B cell (primary cell): Measurements from ENCODE around the gene BMP10. TPM values are rescaled to one million over a fixed set of nuclear protein-coding genes. Genes with fewer than 3 reads are reported as not detected.

Experiments used
- ATAC-seq: fragments of 200-7000 bp; cut with Tn5 transposase; one replicate; pipeline ENCODE4 v1.10.0; 2021; ENCODE audit warnings: low read depth, mild to moderate bottlenecking, moderate number of reproducible peaks, moderate library complexity
- CTCF ChIA-PET: fragments of 350-600 bp; sonication (Branson Sonifier 250); formaldehyde crosslinking; loops from one replicate; lab custom pipeline; 2021; ENCODE audit warnings: antibody characterized with exemption, inconsistent platforms; lab: Charles Lee
- POLR2A ChIA-PET: fragments of 350-600 bp; sonication (Branson Sonifier 250); formaldehyde crosslinking; loops from one replicate; lab custom pipeline; 2021; ENCODE audit warnings: antibody characterized with exemption; lab: Charles Lee
- DNase-seq: peaks from one replicate; pipeline ENCODE4 v3.0.0; 2013
- H2AFZ ChIP-seq: 2 replicates; pipeline ENCODE4 v1.6.1; 2012; ENCODE audit warnings: mild to moderate bottlenecking, low read depth, low read length; ENCODE audit not compliant: insufficient read depth, poor library complexity, severe bottlenecking
- H3K27ac ChIP-seq, 2 donors: 1 replicate in 1 of 2; 2 replicates in 1 of 2; pipeline ENCODE4 v1.5.1; 2012 to 2013; ENCODE audit warnings: low read length in 2 of 2, mild to moderate bottlenecking in 2 of 2, moderate library complexity in 1 of 2
- H3K27me3 ChIP-seq, 4 experiments: fragments of 200-600 bp in 1 of 4; sonication (generic) in 1 of 4; replicated peaks in 1 of 4; 1 replicate in 2 of 4; 2 replicates in 2 of 4; pipeline versions ENCODE4 v1.6.1 to v1.7.0; 2013 to 2016; ENCODE audit warnings: low read length in 3 of 4, mild to moderate bottlenecking in 2 of 4, mixed read lengths in 1 of 4, moderate library complexity in 1 of 4; ENCODE audit not compliant: insufficient read depth in 4 of 4, control insufficient read depth in 3 of 4; ENCODE audit errors: control extremely low read depth in 1 of 4
- H3K36me3 ChIP-seq, 2 experiments: replicated peaks in 1 of 2; 1 replicate in 1 of 2; 2 replicates in 1 of 2; pipeline versions ENCODE4 v1.6.1 to v1.7.1; 2013; ENCODE audit warnings: low read length in 1 of 2; ENCODE audit not compliant: insufficient read depth in 2 of 2, control insufficient read depth in 1 of 2; ENCODE audit errors: control extremely low read depth in 1 of 2, extremely low read depth in 1 of 2
- H3K4me1 ChIP-seq, 2 donors: fragments of 200-600 bp in 1 of 2; sonication (generic) in 1 of 2; 1 replicate in 1 of 2; 2 replicates in 1 of 2; pipeline versions ENCODE4 v1.5.1 to v1.6.1; 2013 to 2017; ENCODE audit warnings: low read length in 2 of 2; ENCODE audit not compliant: control insufficient read depth in 2 of 2, insufficient read depth in 2 of 2
- H3K4me2 ChIP-seq: replicated peaks from 2 replicates; pipeline ENCODE3; 2012; ENCODE audit warnings: mild to moderate bottlenecking, low read depth, low read length; ENCODE audit not compliant: poor library complexity, severe bottlenecking
- H3K4me3 ChIP-seq, 5 experiments: fragments of 200-600 bp in 1 of 5; sonication (generic) in 1 of 5; 1 replicate in 3 of 5; 2 replicates in 2 of 5; pipeline versions ENCODE4 v1.5.1 to v1.7.0; 2011 to 2016; ENCODE audit warnings: low read length in 4 of 5, mild to moderate bottlenecking in 4 of 5, low read depth in 2 of 5, control low read depth in 1 of 5, moderate library complexity in 1 of 5; ENCODE audit not compliant: insufficient read depth in 1 of 5; ENCODE audit errors: control extremely low read depth in 1 of 5, extremely low read depth in 1 of 5
- H3K79me2 ChIP-seq: fragments of 200-600 bp; sonication (generic); one replicate; pipeline ENCODE4 v1.6.0; 2016; ENCODE audit warnings: low read length; ENCODE audit not compliant: control insufficient read depth, insufficient read depth
- H3K9ac ChIP-seq: fragments of 200-600 bp; sonication (generic); 2 replicates; pipeline ENCODE4 v1.6.1; 2017; ENCODE audit warnings: mild to moderate bottlenecking, low read length, moderate library complexity
- H3K9me3 ChIP-seq, 3 donors: one replicate each; pipeline versions ENCODE4 v1.6.1 to v1.7.1; 2013; ENCODE audit warnings: low read length in 2 of 3; ENCODE audit not compliant: control insufficient read depth in 2 of 3, insufficient read depth in 1 of 3; ENCODE audit errors: control extremely low read depth in 1 of 3
- H4K20me1 ChIP-seq: 2 replicates; pipeline ENCODE4 v1.6.0; 2012; ENCODE audit warnings: mild to moderate bottlenecking, low read length; ENCODE audit not compliant: insufficient read depth, control insufficient read depth, poor library complexity, severe bottlenecking
- H3K27ac Mint-ChIP-seq: one replicate; pipeline ENCODE4 v1.8.0; 2021; ENCODE audit warnings: mixed read lengths
- H3K27me3 Mint-ChIP-seq: one replicate; pipeline ENCODE4 v1.8.0; 2021; ENCODE audit warnings: mixed read lengths
- H3K4me1 Mint-ChIP-seq: one replicate; pipeline ENCODE4 v1.8.0; 2021; ENCODE audit warnings: mixed read lengths
- H3K4me3 Mint-ChIP-seq: one replicate; pipeline ENCODE4 v1.8.0; 2021; ENCODE audit warnings: mixed read lengths
- H3K9me3 Mint-ChIP-seq: one replicate; pipeline ENCODE4 v1.8.0; 2022; ENCODE audit warnings: mixed read lengths; ENCODE audit not compliant: insufficient read depth
- CTCF ChIP-seq: fragments of 200-600 bp; IDR thresholded peaks from one replicate; pipeline ENCODE4 v1.8.0; 2022; ENCODE audit warnings: antibody characterized with exemption, mild to moderate bottlenecking
- EZH2 ChIP-seq: IDR thresholded peaks from 2 replicates; pipeline ENCODE4 v1.6.1; 2012; ENCODE audit warnings: borderline replicate concordance, low read depth, mild to moderate bottlenecking, moderate library complexity, low read length; ENCODE audit not compliant: insufficient read depth, poor library complexity, severe bottlenecking
- WGBS: methylation state at CpG from one replicate; pipeline ENCODE4 v1.1.5; 2013; ENCODE audit warnings: missing lambda C conversion rate; ENCODE audit not compliant: insufficient coverage; 5-methylcytosine and 5-hydroxymethylcytosine counted together
- intact Hi-C: fragments of 100-400 bp; cut with micrococcal nuclease; formaldehyde crosslinking; loops from one replicate; pipeline ENCODE4 v1.10.0; 2022
- polyA plus RNA-seq: library from polyadenylated mRNA; depleted of rRNA; stranded (reverse); fragments of >200 nt; gene quantifications from 2 replicates; pipeline ENCODE4 v1.2.3, GENCODE V29; 2012
- total RNA-seq, 2 donors: library from RNA; stranded (reverse); fragments of 120-200 nt in 1 of 2; gene quantifications; 1 replicate in 1 of 2; 2 replicates in 1 of 2; pipeline versions ENCODE4 v1.2.3 to v1.2.4, GENCODE V29; 2013 to 2022

BMP10 gene
- total and polyA plus RNA-seq, 2 donors (not counting 1 experiment from before 2014, with no cell fraction given), result not detected

GRCh38 chr2:68855550-68855949 is 15.6 kb downstream of the BMP10 start:
- ATAC-seq (no peak), DNase-seq (no peak)
- Histone ChIP-seq H3K27me3 (no peaks in the 10 kb centered on the region), H4K20me1 (no peaks in the 10 kb centered on the region), H3K79me2 (no peaks in the 10 kb centered on the region), H3K9ac (no peak overlapping the region), H3K9me3 (no peaks in the 10 kb centered on the region), H3K4me3 (no peak overlapping the region), H3K36me3 (no peaks in the 10 kb centered on the region), H3K27ac (no peak overlapping the region), H2AFZ (no peak overlapping the region), H3K4me1 (peaks cover 12% of the 10 kb centered on the region in 2 donors), H3K4me2 (no peak overlapping the region)
- ChIA-PET CTCF (interaction anchor here (1.2 kb wide), 1 partner anchor 260 kb away, joined by 3 read pairs; no protein-coding TSS in a partner anchor), POLR2A (interaction anchor here (0.6 kb wide), 1 partner anchor 85 kb away, joined by 3 read pairs; no protein-coding TSS in a partner anchor)
- no peak for TF ChIP-seq EZH2
- TF ChIP-seq CTCF, result no peak
- H3K4me1 Mint-ChIP-seq, result peaks cover 17% of the 10 kb centered on the region
- H3K27me3 Mint-ChIP-seq, result no peaks in the 10 kb centered on the region
- H3K4me3 Mint-ChIP-seq, result no peak overlapping the region
- no peak overlapping the region for H3K27ac Mint-ChIP-seq
- intact Hi-C loops, result no loop called here
- 100% methylated on average over 1 of the region's 3 CpGs for WGBS
- H3K9me3 Mint-ChIP-seq, result no peaks in the 10 kb centered on the region

- H2AFZ ChIP-seq, result no peak overlapping the region
- Mint-ChIP-seq H3K9me3 (no peaks in the 10 kb centered on the region), H3K27me3 (no peaks in the 10 kb centered on the region), H3K4me3 (no peak overlapping the region), H3K27ac (no peak overlapping the region), H3K4me1 (peaks cover 17% of the 10 kb centered on the region)
- DNase-seq (no peak), ATAC-seq (no peak)
- no peak overlapping the region for H3K4me2 ChIP-seq
- H3K9ac ChIP-seq, result no peak overlapping the region
- POLR2A ChIA-PET, result no interaction called here
- H3K36me3 ChIP-seq, result no peaks in the 10 kb centered on the region
- H3K79me2 ChIP-seq, result no peaks in the 10 kb centered on the region
- peaks cover 12% of the 10 kb centered on the region in 2 donors for H3K4me1 ChIP-seq
- H3K27ac ChIP-seq, result no peak overlapping the region
- no peak for TF ChIP-seq EZH2
- no peak for TF ChIP-seq CTCF
- H3K27me3 ChIP-seq, result no peaks in the 10 kb centered on the region
- H4K20me1 ChIP-seq, result no peaks in the 10 kb centered on the region
- H3K9me3 ChIP-seq, result no peaks in the 10 kb centered on the region
- intact Hi-C loops, result no loop called here
- CTCF ChIA-PET, result interaction anchor here (1.0 to 1.2 kb wide), 2 partner anchors 54 to 259 kb away, joined by 3 read pairs; no protein-coding TSS in a partner anchor
- H3K4me3 ChIP-seq, result no peak overlapping the region
Measured at GRCh38 chr2:68854476-68854875, 16.7 kb downstream of the BMP10 start.
